ENCODE data around the gene ST8SIA6.

DNA sequence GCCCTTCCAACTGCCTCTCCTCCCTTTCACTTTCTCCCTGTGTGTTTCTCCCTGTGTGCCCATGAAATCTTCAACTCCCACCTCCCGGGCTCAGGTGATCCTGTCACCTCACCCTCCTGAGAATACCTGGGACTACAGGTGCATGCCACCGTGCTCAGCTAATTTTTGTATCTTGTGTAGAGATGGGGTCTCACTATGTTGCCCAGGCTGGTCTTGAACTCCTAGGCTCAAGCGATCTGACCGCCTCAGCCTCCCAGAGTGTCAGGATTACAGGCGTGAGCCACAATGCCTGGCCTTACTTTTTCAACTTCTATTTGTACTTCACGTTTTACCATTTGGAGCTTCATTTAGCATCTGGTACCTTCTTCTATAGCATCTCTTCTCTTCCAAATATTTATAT, 24.9 kb downstream of the ST8SIA6 start:
- TF ChIP-seq, protein P1, sequence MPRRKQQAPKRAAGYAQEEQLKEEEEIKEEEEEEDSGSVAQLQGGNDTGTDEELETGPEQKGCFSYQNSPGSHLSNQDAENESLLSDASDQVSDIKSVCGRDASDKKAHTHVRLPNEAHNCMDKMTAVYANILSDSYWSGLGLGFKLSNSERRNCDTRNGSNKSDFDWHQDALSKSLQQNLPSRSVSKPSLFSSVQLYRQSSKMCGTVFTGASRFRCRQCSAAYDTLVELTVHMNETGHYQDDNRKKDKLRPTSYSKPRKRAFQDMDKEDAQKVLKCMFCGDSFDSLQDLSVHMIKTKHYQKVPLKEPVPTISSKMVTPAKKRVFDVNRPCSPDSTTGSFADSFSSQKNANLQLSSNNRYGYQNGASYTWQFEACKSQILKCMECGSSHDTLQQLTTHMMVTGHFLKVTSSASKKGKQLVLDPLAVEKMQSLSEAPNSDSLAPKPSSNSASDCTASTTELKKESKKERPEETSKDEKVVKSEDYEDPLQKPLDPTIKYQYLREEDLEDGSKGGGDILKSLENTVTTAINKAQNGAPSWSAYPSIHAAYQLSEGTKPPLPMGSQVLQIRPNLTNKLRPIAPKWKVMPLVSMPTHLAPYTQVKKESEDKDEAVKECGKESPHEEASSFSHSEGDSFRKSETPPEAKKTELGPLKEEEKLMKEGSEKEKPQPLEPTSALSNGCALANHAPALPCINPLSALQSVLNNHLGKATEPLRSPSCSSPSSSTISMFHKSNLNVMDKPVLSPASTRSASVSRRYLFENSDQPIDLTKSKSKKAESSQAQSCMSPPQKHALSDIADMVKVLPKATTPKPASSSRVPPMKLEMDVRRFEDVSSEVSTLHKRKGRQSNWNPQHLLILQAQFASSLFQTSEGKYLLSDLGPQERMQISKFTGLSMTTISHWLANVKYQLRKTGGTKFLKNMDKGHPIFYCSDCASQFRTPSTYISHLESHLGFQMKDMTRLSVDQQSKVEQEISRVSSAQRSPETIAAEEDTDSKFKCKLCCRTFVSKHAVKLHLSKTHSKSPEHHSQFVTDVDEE (CRISPR knock-in tag; IDR thresholded peaks at IDR 0.05): no peak
- TF ChIP-seq ZC3H10 (CRISPR knock-in tag; IDR thresholded peaks at IDR 0.05) (no peak), PATZ1 (CRISPR knock-in tag; IDR thresholded peaks at IDR 0.05; ENCODE audit: borderline replicate concordance) (no peak), ISL1 (CRISPR knock-in tag; IDR thresholded peaks at IDR 0.05) (no peak)
